ELR (cell line): ENCODE results near the gene TMEM63B.
"Not testable (repeated sequence)": the region's sequence is repeated elsewhere in the genome, so short reads cannot be mapped to it uniquely, and the experiment has no call there.

Experiments
- DNase-seq: peaks from one replicate; pipeline ENCODE4 v3.0.0-alpha.2; 2015; ENCODE audit warnings: low read depth

The TMEM63B gene

DNA sequence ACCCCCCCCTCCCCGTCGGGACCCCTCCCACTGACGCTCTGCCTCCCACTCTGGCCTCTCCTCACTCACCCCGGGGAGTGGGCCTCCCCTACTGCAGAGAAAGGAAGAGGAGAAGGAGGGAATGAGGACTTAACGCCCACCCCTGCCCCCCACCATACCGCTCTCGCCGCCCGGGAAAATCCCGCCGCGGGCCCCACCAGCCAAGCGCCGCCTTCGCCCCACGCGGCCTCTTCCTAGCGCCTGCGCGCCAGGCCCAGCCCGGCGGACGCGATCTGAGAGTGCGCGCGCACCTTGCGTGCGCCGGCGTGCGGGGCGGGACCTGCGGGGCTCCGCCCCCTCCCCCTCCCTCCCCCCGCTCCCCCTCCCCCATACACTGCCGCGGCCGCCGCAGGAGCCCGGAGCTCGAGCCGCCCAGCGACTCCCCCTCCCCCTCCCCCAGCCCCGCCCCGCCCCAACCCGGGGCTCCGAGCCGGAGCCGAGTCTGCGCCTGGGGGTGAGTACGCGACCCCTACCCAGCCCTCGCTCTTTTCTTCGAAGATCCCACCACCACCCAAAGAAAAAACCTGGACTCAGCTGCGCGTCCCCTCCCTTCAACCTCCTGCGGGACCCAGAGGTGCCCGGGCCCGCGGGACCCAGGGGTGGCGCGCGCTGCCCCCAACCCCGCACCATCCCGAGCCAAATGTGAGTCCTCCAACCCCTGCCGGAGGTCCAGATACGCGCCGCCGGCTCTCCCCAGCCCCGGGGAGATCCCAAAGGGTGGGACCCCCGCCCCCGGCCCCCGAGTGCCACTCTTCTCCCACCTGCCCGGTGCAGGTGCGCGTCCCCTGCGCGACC is at the start of gene TMEM63B, which contains the start of gene MRPL14:
TSS of gene TMEM63B (plus strand) at position 369 of the 834 bp plus-strand sequence. CDS start 7,031 bp downstream, outside the sequence.
TSS of gene MRPL14 (minus strand) at position 267 of the 834 bp plus-strand sequence. CDS start 10,841 bp downstream, outside the sequence.
- DNase-seq, result peak; percentile 92

DNA sequence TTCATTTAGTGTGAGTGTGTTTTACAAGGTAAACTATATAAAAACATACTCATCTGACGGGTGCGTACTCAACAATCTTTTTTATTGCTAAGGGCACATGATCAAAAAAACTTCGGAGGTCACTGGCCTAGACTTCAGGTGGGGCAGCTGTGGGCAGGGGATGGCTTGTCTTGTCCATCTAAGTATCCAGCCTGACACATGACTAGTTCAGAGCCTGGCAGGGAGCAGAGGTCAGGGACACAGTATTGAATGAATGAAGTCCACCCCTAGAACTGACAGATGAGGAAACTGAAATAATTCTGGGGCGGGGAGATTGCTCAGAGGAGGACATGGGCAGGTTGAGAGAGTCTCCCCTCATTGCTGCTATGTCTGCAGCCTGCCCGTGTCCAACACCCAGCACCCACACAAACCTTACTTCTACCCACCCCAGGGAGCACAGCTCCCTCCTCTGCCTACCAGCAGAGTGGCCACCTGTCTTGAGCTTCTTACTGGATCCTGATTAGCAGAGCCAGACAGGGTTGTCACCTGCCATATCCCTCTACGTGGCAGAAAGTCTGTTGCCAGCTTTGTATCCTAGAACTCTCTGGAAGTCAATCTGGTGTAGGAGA is 49.0 kb upstream of the TMEM63B start:
- DNase-seq, result no peak

DNA sequence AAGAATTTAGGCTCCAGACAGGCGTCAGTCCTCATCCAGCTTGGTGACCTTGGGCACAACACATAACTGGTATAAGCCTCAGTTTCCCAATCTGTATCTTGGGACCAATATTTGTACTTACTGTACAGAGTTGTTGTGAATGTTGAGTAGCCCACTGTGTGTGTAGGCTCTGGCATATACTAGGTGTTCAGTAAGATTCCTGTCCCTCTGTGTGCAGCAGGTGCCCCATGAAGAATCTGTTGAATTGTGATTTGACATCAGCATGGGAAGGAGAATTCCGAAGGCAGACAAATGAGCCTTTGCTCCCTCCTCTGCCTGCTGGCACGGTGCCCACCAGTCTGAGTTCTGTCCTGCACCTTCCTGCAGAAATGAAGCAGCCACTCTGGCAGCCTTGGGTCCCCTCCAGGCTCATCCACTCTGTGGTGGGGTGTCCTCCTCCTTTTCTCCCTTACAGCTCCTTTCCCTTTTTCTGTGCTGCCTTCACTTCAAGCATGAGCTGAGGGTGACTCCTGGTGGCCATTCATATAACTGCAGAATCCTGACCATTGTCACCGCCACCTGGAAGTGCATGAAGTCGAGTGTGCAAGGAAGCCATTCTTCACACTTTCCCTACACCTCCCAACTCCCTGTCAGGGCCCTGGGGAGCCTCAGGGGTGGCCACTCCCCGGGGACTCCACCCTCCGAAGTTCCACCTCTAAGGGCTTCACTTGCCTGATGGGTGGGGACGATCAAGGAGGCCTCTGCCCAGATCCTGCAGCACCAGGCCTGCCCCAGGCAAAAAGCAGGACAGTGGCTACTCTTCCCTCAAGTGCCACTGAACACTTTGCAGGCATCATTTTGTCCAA is 48.3 kb upstream of the TMEM63B start:
- peak; percentile 80 for DNase-seq

DNA sequence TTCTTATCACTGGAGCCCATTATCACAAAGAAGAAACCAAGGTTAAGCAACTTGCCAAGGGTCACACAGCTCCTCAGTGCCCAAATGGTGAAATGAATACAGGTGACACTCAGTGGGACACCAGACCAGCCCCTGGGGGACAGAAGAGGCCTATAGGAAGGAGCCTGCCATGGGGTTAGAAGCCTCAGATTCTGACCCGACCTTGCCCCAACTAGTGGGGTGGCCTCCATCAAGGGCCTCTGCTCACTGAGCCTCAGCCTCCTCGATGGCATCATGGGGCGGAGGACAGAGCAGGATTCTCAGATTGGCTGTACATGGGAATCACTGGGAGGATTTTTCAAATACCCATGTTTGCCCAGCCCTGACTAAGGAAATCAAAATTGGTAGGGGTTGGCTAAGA is 47.7 kb upstream of the TMEM63B start:
- DNase-seq, result no peak

DNA sequence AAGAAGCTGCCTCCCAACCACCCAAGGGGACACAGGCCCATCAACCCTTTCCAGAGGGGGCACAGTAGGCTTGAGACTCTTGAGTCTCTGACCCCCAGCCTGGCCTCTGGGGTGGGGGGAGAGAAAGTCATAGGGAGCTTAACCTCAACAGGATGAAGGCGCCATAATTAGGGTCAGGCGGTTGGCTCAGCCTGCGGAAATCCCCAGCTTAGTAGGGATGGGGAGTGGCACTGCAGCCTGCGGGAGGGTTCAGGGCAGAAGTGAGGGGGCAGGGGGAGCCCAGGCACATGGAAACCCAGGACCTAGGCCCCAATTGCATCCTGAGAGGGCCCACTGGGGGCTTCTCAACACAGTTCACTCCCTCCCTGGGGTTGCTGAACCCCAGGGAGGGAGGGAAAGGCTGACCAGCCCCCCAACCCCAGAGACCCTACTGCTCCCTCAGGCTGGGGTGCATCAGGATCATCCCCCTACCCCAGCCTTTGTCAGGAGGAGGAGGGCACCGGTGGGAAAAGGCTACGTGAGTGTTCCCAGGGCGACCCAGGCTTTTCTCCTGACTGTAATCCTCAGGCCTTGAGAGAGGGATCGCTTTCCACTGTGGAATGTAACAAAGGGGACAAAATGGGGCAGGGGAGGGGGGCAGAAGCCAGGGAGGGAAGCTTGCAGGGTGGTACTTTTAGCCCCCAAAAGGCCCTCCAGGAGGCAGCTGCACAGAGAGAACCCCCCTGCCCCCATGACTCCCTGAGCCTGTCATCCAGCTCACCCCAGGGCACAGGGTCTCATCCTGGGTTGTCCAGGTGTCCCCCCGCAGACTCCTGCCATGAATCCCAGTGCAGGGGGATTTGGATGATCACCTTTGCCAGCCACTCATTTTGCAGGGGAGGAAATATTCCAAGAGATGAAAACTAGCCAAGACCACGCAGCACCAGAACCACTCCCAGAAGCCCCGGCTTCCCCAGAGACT is 46.5 kb upstream of the TMEM63B start:
- DNase-seq, result no peak

GRCh38 chr6:44081753-44082152 is 45.6 kb upstream of the TMEM63B start:
- no peak for DNase-seq

DNA sequence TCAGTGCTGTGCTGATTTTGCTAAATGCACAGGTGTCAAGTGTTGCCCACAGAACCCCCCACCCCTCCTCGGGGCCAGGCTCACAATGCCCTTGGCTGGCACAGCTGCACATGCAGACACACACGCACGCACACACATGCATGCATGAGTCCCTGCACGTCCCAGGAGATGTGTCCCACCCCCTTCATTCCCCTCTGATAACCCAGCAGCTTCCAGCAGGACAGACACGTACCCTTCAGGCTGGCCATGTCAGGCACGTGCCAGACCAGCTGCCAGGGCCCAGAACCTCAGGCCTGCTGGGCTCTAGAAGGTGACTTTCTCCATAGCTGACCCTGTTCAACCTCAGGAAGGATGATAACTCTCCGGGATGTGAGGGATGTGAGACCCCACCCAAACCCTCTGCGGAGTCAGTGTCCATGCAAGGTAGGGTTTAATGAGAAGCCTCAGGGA is 44.5 kb upstream of the TMEM63B start:
- no peak for DNase-seq

- no peak for DNase-seq
Observed at GRCh38 chr6:44084231-44085014, 42.9 kb upstream of the TMEM63B start.

DNA sequence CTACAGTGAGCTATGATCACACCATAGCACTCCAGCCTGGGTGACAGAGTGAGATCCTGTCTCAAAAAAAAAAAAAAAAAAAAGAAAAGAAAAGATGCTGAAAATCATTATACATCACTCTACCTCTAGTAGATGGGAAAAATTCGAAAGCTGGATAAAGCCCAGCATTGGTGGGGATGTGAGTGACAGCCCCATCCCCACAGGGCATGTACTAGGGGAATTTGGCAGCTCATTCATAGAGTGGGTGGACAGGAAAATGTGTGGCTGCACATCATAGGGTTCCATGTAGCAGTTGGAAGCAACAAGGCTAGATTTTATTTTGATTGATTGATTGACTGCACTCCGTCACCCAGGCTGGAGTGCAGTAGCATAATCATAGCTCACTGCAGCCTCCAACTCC is 42.1 kb upstream of the TMEM63B start:
- no peak for DNase-seq

GRCh38 chr6:44086931-44087574 is 40.3 kb upstream of the TMEM63B start:
- no peak for DNase-seq

- no peak for DNase-seq
Observed at GRCh38 chr6:44087623-44088022, 39.7 kb upstream of the TMEM63B start.

DNA sequence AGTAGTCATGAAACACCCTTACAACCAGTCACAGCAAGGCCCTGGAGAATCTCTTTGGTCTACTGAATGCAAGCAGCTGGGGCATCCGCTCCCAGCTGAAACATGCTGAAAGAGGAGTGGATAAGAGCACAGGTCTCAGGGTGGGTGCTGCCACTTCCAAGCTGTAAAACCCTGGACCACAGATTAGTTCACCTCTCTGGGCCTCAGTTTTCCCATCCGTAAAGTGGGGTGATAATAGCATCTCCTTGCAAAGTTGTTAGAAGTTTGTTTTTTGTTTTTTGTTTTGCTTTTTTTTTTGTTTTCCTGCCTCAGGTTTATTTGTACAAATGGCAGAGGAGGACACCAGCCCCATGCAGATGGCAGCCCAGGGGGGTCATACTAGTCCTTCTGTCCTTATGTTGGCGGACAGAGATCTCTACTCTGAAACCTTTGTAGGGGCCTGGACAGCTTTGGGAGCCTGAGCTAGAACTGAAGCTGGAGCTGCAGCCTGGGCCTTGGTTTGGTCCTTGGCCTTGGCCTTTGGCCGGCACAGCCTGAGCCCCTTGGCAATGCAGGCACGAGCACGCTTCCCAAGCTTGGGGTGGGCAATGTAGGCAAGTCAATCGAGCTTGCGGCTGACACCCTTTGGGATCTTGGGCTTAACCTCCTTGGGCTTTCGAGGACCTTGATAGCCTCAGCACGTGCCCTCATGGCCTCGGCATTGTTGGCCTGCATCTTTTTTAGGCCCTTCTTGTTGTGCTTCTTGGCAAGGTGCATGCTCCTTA is 38.3 kb upstream of the TMEM63B start:
- DNase-seq, result no peak

GRCh38 chr6:44090465-44090864 is 36.9 kb upstream of the TMEM63B start:
- DNase-seq, result no peak

DNA sequence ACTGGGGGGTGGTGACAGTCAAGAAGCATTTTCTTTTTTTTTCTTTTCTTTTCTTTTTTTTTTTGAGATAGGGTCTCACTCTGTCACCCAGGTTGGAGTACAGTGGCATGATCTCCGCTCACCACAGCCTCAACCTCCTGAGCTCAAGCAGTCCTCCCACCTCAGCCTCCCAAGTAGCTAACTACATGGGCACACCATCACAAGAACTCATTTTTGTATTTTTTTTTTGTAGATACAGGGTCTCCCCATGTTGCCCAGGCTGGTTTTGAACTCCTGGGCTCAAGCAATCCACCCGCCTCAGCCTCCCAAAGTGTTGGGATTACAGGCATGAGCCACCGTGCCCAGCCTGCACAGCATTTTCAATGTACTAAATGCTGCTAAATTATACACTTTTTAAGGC is 36.0 kb upstream of the TMEM63B start:
- not testable (repeated sequence) for DNase-seq

DNA sequence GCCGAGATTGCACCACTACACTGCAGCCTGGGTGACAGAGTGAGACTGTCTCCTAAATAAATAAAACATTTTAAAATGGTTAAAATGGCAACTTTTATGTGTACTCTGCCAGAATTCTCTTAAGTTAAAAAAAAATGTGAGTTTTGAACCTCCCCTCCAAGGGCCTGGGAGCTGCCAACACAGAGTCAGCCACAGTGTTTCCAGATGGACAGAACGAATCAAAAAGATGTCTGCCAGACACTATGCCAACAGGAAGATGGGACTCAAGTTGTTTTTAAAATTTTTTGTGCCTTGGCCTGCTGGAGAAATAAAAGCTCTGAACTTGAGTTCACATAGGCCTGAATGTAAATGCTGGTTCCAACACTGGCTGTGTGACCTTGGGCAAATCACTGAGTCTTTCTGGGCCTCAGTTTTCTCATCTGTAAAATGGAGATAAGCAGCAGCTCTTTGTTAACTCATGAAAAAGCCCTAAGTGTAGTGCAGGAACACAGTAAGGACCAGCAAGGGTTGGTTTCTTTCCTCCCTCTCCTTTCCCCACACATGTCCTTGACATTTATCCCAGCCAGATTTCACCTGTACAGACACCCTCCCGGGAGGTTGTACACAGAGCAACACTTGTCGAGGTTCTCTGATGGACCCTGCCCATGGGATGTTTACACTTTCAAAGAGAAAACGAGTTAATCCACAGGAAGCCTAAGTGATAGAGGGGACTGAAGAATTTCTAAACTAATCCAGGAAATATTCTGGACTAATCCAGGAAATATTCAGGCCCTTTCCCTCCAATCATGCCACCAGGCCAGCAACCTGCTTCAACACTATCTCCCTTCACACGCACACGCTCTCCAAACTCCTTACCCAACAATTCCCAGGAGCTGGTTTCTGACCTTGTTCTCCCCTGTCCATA is 35.1 kb upstream of the TMEM63B start:
- no peak for DNase-seq

DNA sequence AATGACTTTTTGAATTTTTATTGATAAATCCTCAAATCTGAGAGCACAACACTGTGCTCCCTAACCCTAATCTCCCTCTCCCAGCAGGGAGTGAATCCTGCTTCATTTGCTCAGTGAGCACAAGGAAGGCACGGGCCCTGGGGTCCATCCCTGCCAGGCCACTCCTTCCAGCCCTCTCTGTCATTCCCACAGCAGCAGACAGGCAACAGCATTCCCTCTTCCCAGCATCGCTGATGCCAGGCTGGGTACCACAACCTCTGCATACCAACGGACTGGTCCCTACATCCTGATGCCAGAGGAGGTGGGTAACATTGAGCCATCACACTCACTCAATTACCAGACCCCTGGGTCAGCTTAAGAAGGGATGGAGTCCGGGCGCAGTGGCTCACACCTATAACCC is 34.3 kb upstream of the TMEM63B start:
- DNase-seq, result no peak

DNA sequence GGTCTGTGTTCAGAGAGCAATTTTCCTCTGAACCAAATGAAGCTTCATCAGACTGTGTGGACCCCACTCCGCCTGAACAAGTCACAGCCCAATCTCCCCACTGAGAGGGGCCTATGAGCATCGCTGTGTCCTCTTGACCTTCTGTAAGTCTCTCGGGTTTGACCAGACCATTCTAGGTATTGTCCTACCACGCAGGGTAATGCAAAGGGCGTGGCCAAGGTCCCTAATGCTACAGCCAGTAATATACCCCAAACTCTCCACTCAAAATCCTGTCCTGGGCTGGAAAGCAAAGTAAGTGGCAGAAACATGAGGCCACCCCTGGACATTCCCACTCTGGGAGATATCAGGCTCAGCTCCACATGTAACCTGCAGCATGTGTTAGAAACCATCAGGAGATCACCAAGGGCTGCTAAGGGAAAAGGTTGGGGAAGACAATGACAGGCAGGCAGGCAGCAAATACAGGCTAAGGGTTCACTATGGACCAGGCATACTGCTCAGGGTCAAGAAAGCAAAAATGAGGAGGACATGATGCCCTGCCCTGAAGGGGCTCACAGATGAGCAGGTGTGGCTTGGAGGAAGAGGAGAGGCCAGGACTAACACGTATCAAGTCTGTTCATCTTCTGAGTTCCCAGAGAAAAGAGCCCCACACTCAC is 33.5 kb upstream of the TMEM63B start:
- no peak for DNase-seq
